GM18526 (cell line): Measurements from ENCODE around the gene SYT15.

Source experiments
- POLR2A ChIP-seq: IDR thresholded peaks from 3 replicates; pipeline ENCODE4 v1.6.1; 2011; ENCODE audit not compliant: insufficient read length; ENCODE audit errors: extremely low read depth

SYT15 gene

GRCh38 chr10:46550795-46551700 lies 27.9 kb upstream of the SYT15 start:
- TF ChIP-seq POLR2A = no peak

- TF ChIP-seq POLR2A = no peak
These were observed 27.0 kb upstream of the SYT15 start for GRCh38 chr10:46551701-46552525.

- no peak for TF ChIP-seq POLR2A
These were observed 26.2 kb upstream of the SYT15 start for GRCh38 chr10:46552526-46553237.

- no peak for TF ChIP-seq POLR2A
These were observed 25.5 kb upstream of the SYT15 start for GRCh38 chr10:46553238-46554049.

- no peak for TF ChIP-seq POLR2A
These were observed 24.7 kb upstream of the SYT15 start for GRCh38 chr10:46554166-46554781.

- TF ChIP-seq POLR2A = no peak
These were observed 23.6 kb upstream of the SYT15 start for GRCh38 chr10:46555366-46555712.

- TF ChIP-seq POLR2A = no peak
These were observed 23.0 kb upstream of the SYT15 start for GRCh38 chr10:46555713-46556514.

- TF ChIP-seq POLR2A = no peak
These were observed 22.2 kb upstream of the SYT15 start, which contains the start of gene GPRIN2 for GRCh38 chr10:46556515-46557318. Gene GPRIN2, minus strand, starts transcription at chr10:46556658. Its CDS starts 5,922 bp downstream, at chr10:46550736.

GRCh38 chr10:46557319-46558121 lies 21.4 kb upstream of the SYT15 start:
- no peak for TF ChIP-seq POLR2A

- no peak for TF ChIP-seq POLR2A
These were observed 20.9 kb upstream of the SYT15 start for GRCh38 chr10:46558122-46558391.

GRCh38 chr10:46558392-46559185 lies 20.3 kb upstream of the SYT15 start:
- TF ChIP-seq POLR2A = no peak
